NCI-H345 (cell line): ENCODE results near the gene ITPRID2.
"Not testable (repeated sequence)": the region's sequence is repeated elsewhere in the genome, so short reads cannot be mapped to it uniquely, and the experiment has no call there.

Experiments used
- DNase-seq: peaks from one replicate; lab custom pipeline; 2025; lab: John Stamatoyannopoulos, UW

The ITPRID2 gene

GRCh38 chr2:181916726-181917718, 25.5 kb downstream of the ITPRID2 start:
- DNase-seq = no peak

GRCh38 chr2:181918188-181918587, 26.7 kb downstream of the ITPRID2 start:
- no peak for DNase-seq

GRCh38 chr2:181923121-181923520, 31.6 kb downstream of the ITPRID2 start:
- DNase-seq = no peak

- DNase-seq = no peak
Measured at GRCh38 chr2:181924336-181924735, 32.8 kb downstream of the ITPRID2 start.

- DNase-seq = no peak
Measured at GRCh38 chr2:181934694-181935093, 43.2 kb downstream of the ITPRID2 start.

GRCh38 chr2:181937473-181937872, 45.9 kb downstream of the ITPRID2 start:
- no peak for DNase-seq

- DNase-seq = no peak
Measured at GRCh38 chr2:181943411-181944124, 52.0 kb downstream of the ITPRID2 start.

- no peak for DNase-seq
Measured at GRCh38 chr2:181944164-181944913, 52.8 kb downstream of the ITPRID2 start.

- DNase-seq = no peak
Measured at GRCh38 chr2:181944914-181945291, 53.4 kb downstream of the ITPRID2 start.

GRCh38 chr2:181946444-181947127, 55.1 kb downstream of the ITPRID2 start:
- no peak for DNase-seq

GRCh38 chr2:181947273-181947672, 55.7 kb downstream of the ITPRID2 start:
- DNase-seq = no peak

GRCh38 chr2:181948227-181948626, 56.7 kb downstream of the ITPRID2 start:
- DNase-seq = no peak

GRCh38 chr2:181949047-181949446, 57.5 kb downstream of the ITPRID2 start:
- DNase-seq = no peak

- no peak for DNase-seq
Measured at GRCh38 chr2:181952404-181953226, 61.1 kb downstream of the ITPRID2 start.

GRCh38 chr2:181953881-181954537, 62.5 kb downstream of the ITPRID2 start:
- DNase-seq = no peak

- DNase-seq = no peak
Measured at GRCh38 chr2:181954538-181954883, 63.0 kb downstream of the ITPRID2 start.

- DNase-seq = no peak
Measured at GRCh38 chr2:181955010-181955409, 63.5 kb downstream of the ITPRID2 start.

- DNase-seq = not testable (repeated sequence)
Measured at GRCh38 chr2:181955866-181956265, 64.3 kb downstream of the ITPRID2 start.

- DNase-seq = no peak
Measured at GRCh38 chr2:181957668-181958067, 66.1 kb downstream of the ITPRID2 start.

- no peak for DNase-seq
Measured at GRCh38 chr2:181958726-181959125, 67.2 kb downstream of the ITPRID2 start.
